Endodermal cell (in vitro differentiated cells): ENCODE data around the gene PRKCQ. TPM values are rescaled to one million over a fixed set of nuclear protein-coding genes. Genes with fewer than 3 reads are reported as not detected.

Experiments used
- DNase-seq: peaks from one replicate; pipeline ENCODE4 v3.0.0-alpha.2; 2017
- H3K27ac ChIP-seq: 2 replicates; pipeline ENCODE4 v1.5.1; 2013; ENCODE audit warnings: mild to moderate bottlenecking, low read depth, low read length, moderate library complexity
- H3K27me3 ChIP-seq: 2 replicates; pipeline ENCODE4 v1.6.1; 2013; ENCODE audit warnings: mild to moderate bottlenecking, low read length, moderate library complexity; ENCODE audit not compliant: insufficient read depth, control insufficient read depth, poor library complexity, severe bottlenecking
- H3K36me3 ChIP-seq: 2 replicates; pipeline ENCODE4 v1.7.0; 2013; ENCODE audit warnings: mild to moderate bottlenecking, low read length, moderate library complexity; ENCODE audit not compliant: control insufficient read depth, insufficient read depth
- H3K4me1 ChIP-seq: one replicate; pipeline ENCODE4 v1.7.0; 2013; ENCODE audit warnings: low read length; ENCODE audit not compliant: control insufficient read depth, insufficient read depth
- H3K4me3 ChIP-seq: 2 replicates; pipeline ENCODE4 v1.5.1; 2013; ENCODE audit warnings: mild to moderate bottlenecking, low read length, moderate library complexity
- H3K9ac ChIP-seq: 2 replicates; pipeline ENCODE4 v1.6.1; 2013; ENCODE audit warnings: mild to moderate bottlenecking, low read length, moderate library complexity; ENCODE audit not compliant: poor library complexity, severe bottlenecking; ENCODE audit errors: extremely low read depth
- H3K9me3 ChIP-seq: 2 replicates; pipeline ENCODE4 v1.6.1; 2013; ENCODE audit warnings: mild to moderate bottlenecking, low read length, moderate library complexity; ENCODE audit not compliant: control insufficient read depth
- H3K27ac Mint-ChIP-seq: 2 replicates; pipeline ENCODE4 v1.8.0; 2020; ENCODE audit warnings: mixed read lengths
- H3K27me3 Mint-ChIP-seq: 2 replicates; pipeline ENCODE4 v1.8.0; 2021; ENCODE audit warnings: mild to moderate bottlenecking, mixed read lengths; ENCODE audit not compliant: insufficient read depth
- H3K36me3 Mint-ChIP-seq: 2 replicates; pipeline ENCODE4 v1.8.0; 2020; ENCODE audit warnings: low read depth, mixed read lengths
- H3K4me1 Mint-ChIP-seq: 2 replicates; pipeline ENCODE4 v1.8.0; 2020; ENCODE audit warnings: mixed read lengths
- H3K4me3 Mint-ChIP-seq: 2 replicates; pipeline ENCODE4 v1.8.0; 2020; ENCODE audit warnings: mild to moderate bottlenecking, moderate library complexity, mixed read lengths
- H3K9me3 Mint-ChIP-seq: 2 replicates; pipeline ENCODE4 v1.8.0; 2020; ENCODE audit warnings: mild to moderate bottlenecking, mixed read lengths
- WGBS, 2 experiments: methylation state at CpG; one replicate each; pipeline versions ENCODE4 v1.1.5 to v1.1.7; 2013; ENCODE audit warnings: missing lambda C conversion rate in 2 of 2, mixed read lengths in 1 of 2; ENCODE audit not compliant: insufficient coverage in 1 of 2, insufficient read length in 1 of 2; 5-methylcytosine and 5-hydroxymethylcytosine counted together
- total RNA-seq, 2 donors: library from RNA; stranded (reverse); fragmentation: NEBNext Ultra II Directional in 1 of 2; extraction: Animal tissue kit (Norgen Biotek cat#: 25700) in 1 of 2; gene quantifications; 2 replicates in 1 of 2; 3 replicates in 1 of 2; pipeline ENCODE4 v1.2.1, GENCODE V29; 2021
- TF ChIP-seq, protein P1 (sequence below): fragments of 200-600 bp; sonication (generic); conservative IDR thresholded peaks from 2 replicates; pipeline ENCODE4 v1.5.0; 2021; ENCODE audit warnings: antibody characterized with exemption, mild to moderate bottlenecking

PRKCQ gene
- total RNA-seq, 2 donors from 2014 or later, result 24.3 to 29.1 TPM

DNA sequence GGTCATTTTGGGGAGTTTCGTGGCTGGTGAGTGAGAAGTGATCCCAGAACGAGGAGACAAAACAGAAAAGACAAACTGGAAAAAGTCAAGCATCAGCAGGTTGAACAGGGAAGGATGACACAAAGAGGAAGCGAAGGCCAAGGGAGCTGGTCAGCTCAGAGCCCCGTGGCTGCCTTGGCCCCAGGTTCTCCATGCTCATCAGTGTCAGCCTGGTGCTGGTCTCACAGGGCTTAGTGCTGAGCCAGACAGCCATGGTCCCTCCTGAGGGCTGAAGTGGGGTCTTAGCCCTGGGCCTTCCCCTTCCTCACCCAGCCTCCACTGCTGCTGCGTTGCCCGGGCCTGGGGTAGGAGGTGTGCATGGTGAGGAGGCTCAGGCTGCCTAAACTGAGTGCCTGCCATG is 193.7 kb downstream of the PRKCQ start:
- no peak overlapping the region for H3K27ac Mint-ChIP-seq
- peaks cover 3% of the 10 kb centered on the region for H3K36me3 Mint-ChIP-seq
- WGBS, 2 experiments, result 89 to 93% methylated on average over 4 to 6 of the region's 6 CpGs
- TF ChIP-seq, protein P1, sequence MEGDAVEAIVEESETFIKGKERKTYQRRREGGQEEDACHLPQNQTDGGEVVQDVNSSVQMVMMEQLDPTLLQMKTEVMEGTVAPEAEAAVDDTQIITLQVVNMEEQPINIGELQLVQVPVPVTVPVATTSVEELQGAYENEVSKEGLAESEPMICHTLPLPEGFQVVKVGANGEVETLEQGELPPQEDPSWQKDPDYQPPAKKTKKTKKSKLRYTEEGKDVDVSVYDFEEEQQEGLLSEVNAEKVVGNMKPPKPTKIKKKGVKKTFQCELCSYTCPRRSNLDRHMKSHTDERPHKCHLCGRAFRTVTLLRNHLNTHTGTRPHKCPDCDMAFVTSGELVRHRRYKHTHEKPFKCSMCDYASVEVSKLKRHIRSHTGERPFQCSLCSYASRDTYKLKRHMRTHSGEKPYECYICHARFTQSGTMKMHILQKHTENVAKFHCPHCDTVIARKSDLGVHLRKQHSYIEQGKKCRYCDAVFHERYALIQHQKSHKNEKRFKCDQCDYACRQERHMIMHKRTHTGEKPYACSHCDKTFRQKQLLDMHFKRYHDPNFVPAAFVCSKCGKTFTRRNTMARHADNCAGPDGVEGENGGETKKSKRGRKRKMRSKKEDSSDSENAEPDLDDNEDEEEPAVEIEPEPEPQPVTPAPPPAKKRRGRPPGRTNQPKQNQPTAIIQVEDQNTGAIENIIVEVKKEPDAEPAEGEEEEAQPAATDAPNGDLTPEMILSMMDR, result no peak
- Histone ChIP-seq H3K36me3 (no peaks in the 10 kb centered on the region), H3K9ac (no peak overlapping the region), H3K4me1 (no peaks in the 10 kb centered on the region), H3K27ac (no peak overlapping the region), H3K27me3 (no peaks in the 10 kb centered on the region), H3K9me3 (peaks cover 43% of the 10 kb centered on the region), H3K4me3 (no peak overlapping the region)
- H3K27me3 Mint-ChIP-seq, result peaks cover 6% of the 10 kb centered on the region
- H3K4me3 Mint-ChIP-seq, result no peak overlapping the region
- no peak for DNase-seq
- H3K9me3 Mint-ChIP-seq, result peaks cover 43% of the 10 kb centered on the region
- H3K4me1 Mint-ChIP-seq, result no peaks in the 10 kb centered on the region

DNA sequence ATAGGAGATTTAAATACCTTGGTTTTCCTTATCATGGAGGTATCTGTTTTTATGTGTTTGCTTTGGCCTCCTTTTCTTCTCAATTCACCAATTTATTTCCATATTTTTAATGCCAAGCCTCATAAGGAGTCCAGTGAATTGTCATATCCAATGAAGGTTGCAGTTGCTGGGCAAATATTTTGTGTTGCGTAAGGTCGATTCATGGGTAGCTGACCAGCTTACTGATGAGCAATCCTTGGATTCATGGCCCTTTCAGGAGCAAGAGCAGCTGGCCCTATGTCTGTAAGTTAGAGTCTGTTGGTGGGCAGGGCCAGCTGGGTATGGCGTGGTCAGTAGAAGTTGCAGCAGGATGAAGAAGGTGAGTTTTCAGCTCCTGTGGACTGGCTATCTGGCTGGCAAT is 194.4 kb downstream of the PRKCQ start:
- H3K9me3 Mint-ChIP-seq, result peaks cover 43% of the 10 kb centered on the region

DNA sequence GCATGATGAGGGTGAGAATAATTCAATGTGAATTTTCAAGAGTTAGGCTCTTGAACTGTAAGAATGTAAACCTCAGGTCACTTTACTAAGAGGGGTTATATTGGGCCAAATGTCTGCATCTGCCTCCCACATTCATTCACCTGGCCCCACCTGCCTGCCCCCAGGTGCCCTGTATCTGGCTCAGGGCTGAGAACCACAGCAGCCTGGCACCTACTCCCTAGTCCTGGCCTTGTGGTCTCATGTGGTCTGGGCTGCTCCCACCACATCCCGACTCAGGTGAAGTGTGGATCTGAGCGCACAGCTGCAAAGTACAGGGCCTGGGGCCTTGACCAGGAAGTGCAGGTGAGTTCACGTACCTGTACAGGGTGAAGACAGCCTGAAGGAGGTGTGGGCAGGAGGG is 195.2 kb downstream of the PRKCQ start:
- DNase-seq, result no peak
- no peak overlapping the region for H3K27ac Mint-ChIP-seq
- H3K27ac ChIP-seq, result no peak overlapping the region
- H3K36me3 ChIP-seq, result no peaks in the 10 kb centered on the region
- no peak overlapping the region for H3K9ac ChIP-seq
- H3K36me3 Mint-ChIP-seq, result peaks cover 9% of the 10 kb centered on the region
- TF ChIP-seq, protein P1, result no peak
- peaks cover 43% of the 10 kb centered on the region for H3K9me3 Mint-ChIP-seq
- no peak overlapping the region for H3K4me3 Mint-ChIP-seq
- H3K4me3 ChIP-seq, result no peak overlapping the region
- H3K27me3 ChIP-seq, result no peaks in the 10 kb centered on the region
- H3K9me3 ChIP-seq, result peaks cover 43% of the 10 kb centered on the region
- H3K4me1 ChIP-seq, result no peaks in the 10 kb centered on the region
- no peaks in the 10 kb centered on the region for H3K4me1 Mint-ChIP-seq
- H3K27me3 Mint-ChIP-seq, result peaks cover 5% of the 10 kb centered on the region
- 93% methylated on average over 3 of the region's 3 CpGs; no CpG with 5 or more reads in 1 of the 2 experiments for WGBS, 2 experiments

More for the DNA sequence above, 194.4 kb downstream of the PRKCQ start:
- Mint-ChIP-seq H3K36me3 (peaks cover 7% of the 10 kb centered on the region), H3K27me3 (peaks cover 5% of the 10 kb centered on the region), H3K4me3 (no peak overlapping the region), H3K4me1 (no peaks in the 10 kb centered on the region), H3K27ac (no peak overlapping the region)
- no peak overlapping the region for H3K4me3 ChIP-seq
- H3K27ac ChIP-seq, result no peak overlapping the region
- WGBS, 2 experiments, result 76 to 81% methylated on average over 3 of the region's 3 CpGs
- H3K4me1 ChIP-seq, result no peaks in the 10 kb centered on the region
- no peaks in the 10 kb centered on the region for H3K36me3 ChIP-seq
- peaks cover 43% of the 10 kb centered on the region for H3K9me3 ChIP-seq
- TF ChIP-seq, protein P1, result no peak
- no peaks in the 10 kb centered on the region for H3K27me3 ChIP-seq
- DNase-seq, result no peak
- no peak overlapping the region for H3K9ac ChIP-seq
